Neural cell (in vitro differentiated cells): ENCODE data around the gene IQSEC2. TPM values are rescaled to one million over a fixed set of nuclear protein-coding genes. Genes with fewer than 3 reads are reported as not detected.

ENCODE experiments used
- H2AFZ ChIP-seq: fragments of 200-600, 300-800 bp; sonication (generic), shearing (Covaris generic); 2 replicates; pipeline ENCODE4 v1.6.0; 2014; ENCODE audit warnings: low read depth, mild to moderate bottlenecking, antibody characterized with exemption, low read length, moderate library complexity
- H3F3A ChIP-seq: fragments of 200-600 bp; shearing (Covaris generic); 2 replicates; pipeline ENCODE4 v1.6.1; 2016; ENCODE audit warnings: mild to moderate bottlenecking, moderate library complexity, mixed read lengths, antibody characterized with exemption, low read length; ENCODE audit not compliant: insufficient read depth, poor library complexity, severe bottlenecking
- H3K27ac ChIP-seq: fragments of 200-600, 300-800 bp; sonication (generic), shearing (Covaris generic); 2 replicates; pipeline ENCODE4 v1.5.1; 2014; ENCODE audit warnings: mild to moderate bottlenecking, low read length, moderate library complexity
- H3K27me3 ChIP-seq: fragments of 300-800, 200-600 bp; sonication (generic), shearing (Covaris generic); 2 replicates; pipeline ENCODE4 v1.6.0; 2014; ENCODE audit warnings: mild to moderate bottlenecking, low read depth, low read length, moderate library complexity; ENCODE audit not compliant: insufficient read depth
- H3K36me3 ChIP-seq: fragments of 300-800, 200-600 bp; sonication (generic), shearing (Covaris generic); 2 replicates; pipeline ENCODE4 v1.5.1; 2014; ENCODE audit warnings: mild to moderate bottlenecking, antibody characterized with exemption, low read length, moderate library complexity; ENCODE audit not compliant: insufficient read depth
- H3K4me2 ChIP-seq: fragments of 300-800, 200-600 bp; sonication (generic), shearing (Covaris generic); 2 replicates; pipeline ENCODE4 v1.6.0; 2014; ENCODE audit warnings: mild to moderate bottlenecking, low read length
- H3K4me3 ChIP-seq: fragments of 300-800, 200-600 bp; sonication (generic), shearing (Covaris generic); 2 replicates; pipeline ENCODE4 v1.5.1; 2014; ENCODE audit warnings: mild to moderate bottlenecking, low read length, moderate library complexity
- H3K79me2 ChIP-seq: fragments of 200-600 bp; shearing (Covaris generic); replicated peaks from 2 replicates; pipeline ENCODE4 v1.6.0; 2014; ENCODE audit warnings: mild to moderate bottlenecking, low read length, moderate library complexity; ENCODE audit not compliant: insufficient read depth
- H3K9ac ChIP-seq: fragments of 300-800, 200-600 bp; sonication (generic), shearing (Covaris generic); 2 replicates; pipeline ENCODE4 v1.6.1; 2016; ENCODE audit warnings: mild to moderate bottlenecking, low read length, mixed read lengths
- H3K9me2 ChIP-seq: fragments of 200-600 bp; shearing (Covaris generic); 2 replicates; pipeline ENCODE4 v1.6.1; 2016; ENCODE audit warnings: mild to moderate bottlenecking, low read length, mixed read lengths; ENCODE audit not compliant: insufficient read depth
- H3K9me3 ChIP-seq: fragments of 200-600, 300-800 bp; sonication (generic), shearing (Covaris generic); 2 replicates; pipeline ENCODE4 v1.6.1; 2016; ENCODE audit warnings: mild to moderate bottlenecking, mixed run types, low read length, moderate library complexity, mixed read lengths
- H4K20me1 ChIP-seq: fragments of 200-600 bp; shearing (Covaris generic); 2 replicates; pipeline ENCODE4 v1.6.1; 2016; ENCODE audit warnings: mild to moderate bottlenecking, mixed run types; ENCODE audit not compliant: insufficient read depth
- EP300 ChIP-seq: fragments of 450-650 bp; conservative IDR thresholded peaks from 2 replicates; pipeline ENCODE4 v1.6.1; 2014; ENCODE audit warnings: antibody characterized with exemption, mild to moderate bottlenecking, moderate library complexity; ENCODE audit not compliant: poor library complexity, severe bottlenecking
- EZH2 ChIP-seq: fragments of 200-600, 300-800 bp; shearing (Covaris generic), sonication (generic); IDR thresholded peaks from 2 replicates; pipeline ENCODE4 v1.6.1; 2014; ENCODE audit warnings: antibody characterized with exemption, low read length, borderline replicate concordance, mild to moderate bottlenecking; ENCODE audit not compliant: insufficient read depth, poor library complexity, severe bottlenecking
- MXI1 ChIP-seq: fragments of 450-650 bp; conservative IDR thresholded peaks from 2 replicates; pipeline ENCODE4 v1.6.1; 2014; ENCODE audit warnings: antibody characterized with exemption, mild to moderate bottlenecking; ENCODE audit not compliant: poor library complexity, severe bottlenecking
- POLR2AphosphoS5 ChIP-seq: IDR thresholded peaks from 2 replicates; pipeline ENCODE4 v1.6.1; 2012
- RAD21 ChIP-seq: fragments of 450-650 bp; conservative IDR thresholded peaks from 2 replicates; pipeline ENCODE4 v1.6.1; 2014; ENCODE audit warnings: antibody characterized with exemption, mild to moderate bottlenecking, moderate library complexity
- REST ChIP-seq: IDR thresholded peaks from 2 replicates; pipeline ENCODE4 v1.6.1; 2012; ENCODE audit warnings: borderline replicate concordance
- SMC3 ChIP-seq: fragments of 450-650 bp; conservative IDR thresholded peaks from 2 replicates; pipeline ENCODE4 v1.6.1; 2014; ENCODE audit warnings: antibody characterized with exemption, mild to moderate bottlenecking, moderate library complexity; ENCODE audit not compliant: poor library complexity
- TAF1 ChIP-seq: IDR thresholded peaks from 2 replicates; pipeline ENCODE4 v1.6.1; 2012; ENCODE audit warnings: low read depth
- polyA plus RNA-seq: library from polyadenylated mRNA; depleted of rRNA; stranded (reverse); fragments of >200 nt; gene quantifications from 2 replicates; pipeline ENCODE4 v1.2.3, GENCODE V29; 2014
- TF ChIP-seq, protein P1 (sequence below): fragments of 450-650 bp; IDR thresholded peaks from 2 replicates; pipeline ENCODE4 v1.5.1; 2014; ENCODE audit warnings: antibody characterized with exemption, mild to moderate bottlenecking, moderate library complexity; ENCODE audit not compliant: poor library complexity, severe bottlenecking

IQSEC2 gene
- polyA plus RNA-seq, 1 donor from 2014 or later: 2.4 TPM

- TF ChIP-seq RAD21: no peak
- no peak for TF ChIP-seq MXI1
- no peak for TF ChIP-seq EZH2
- TF ChIP-seq, protein P1, sequence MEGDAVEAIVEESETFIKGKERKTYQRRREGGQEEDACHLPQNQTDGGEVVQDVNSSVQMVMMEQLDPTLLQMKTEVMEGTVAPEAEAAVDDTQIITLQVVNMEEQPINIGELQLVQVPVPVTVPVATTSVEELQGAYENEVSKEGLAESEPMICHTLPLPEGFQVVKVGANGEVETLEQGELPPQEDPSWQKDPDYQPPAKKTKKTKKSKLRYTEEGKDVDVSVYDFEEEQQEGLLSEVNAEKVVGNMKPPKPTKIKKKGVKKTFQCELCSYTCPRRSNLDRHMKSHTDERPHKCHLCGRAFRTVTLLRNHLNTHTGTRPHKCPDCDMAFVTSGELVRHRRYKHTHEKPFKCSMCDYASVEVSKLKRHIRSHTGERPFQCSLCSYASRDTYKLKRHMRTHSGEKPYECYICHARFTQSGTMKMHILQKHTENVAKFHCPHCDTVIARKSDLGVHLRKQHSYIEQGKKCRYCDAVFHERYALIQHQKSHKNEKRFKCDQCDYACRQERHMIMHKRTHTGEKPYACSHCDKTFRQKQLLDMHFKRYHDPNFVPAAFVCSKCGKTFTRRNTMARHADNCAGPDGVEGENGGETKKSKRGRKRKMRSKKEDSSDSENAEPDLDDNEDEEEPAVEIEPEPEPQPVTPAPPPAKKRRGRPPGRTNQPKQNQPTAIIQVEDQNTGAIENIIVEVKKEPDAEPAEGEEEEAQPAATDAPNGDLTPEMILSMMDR: no peak
- TF ChIP-seq TAF1: no peak
- no peak for TF ChIP-seq POLR2AphosphoS5
- TF ChIP-seq REST: no peak
- no peak for TF ChIP-seq SMC3
- no peak for TF ChIP-seq EP300
- Histone ChIP-seq H3K9me2 (no peaks in the 10 kb centered on the region), H3K36me3 (no peaks in the 10 kb centered on the region), H2AFZ (no peak overlapping the region), H4K20me1 (no peaks in the 10 kb centered on the region), H3K4me3 (no peak overlapping the region), H3K27ac (no peak overlapping the region), H3K9me3 (no peaks in the 10 kb centered on the region), H3K27me3 (no peaks in the 10 kb centered on the region), H3F3A (no peaks in the 10 kb centered on the region), H3K4me2 (no peak overlapping the region), H3K79me2 (no peaks in the 10 kb centered on the region), H3K9ac (no peak overlapping the region)
Measured at GRCh38 chrX:53233536-53233935, 47.8 kb downstream of the IQSEC2 start.

DNA sequence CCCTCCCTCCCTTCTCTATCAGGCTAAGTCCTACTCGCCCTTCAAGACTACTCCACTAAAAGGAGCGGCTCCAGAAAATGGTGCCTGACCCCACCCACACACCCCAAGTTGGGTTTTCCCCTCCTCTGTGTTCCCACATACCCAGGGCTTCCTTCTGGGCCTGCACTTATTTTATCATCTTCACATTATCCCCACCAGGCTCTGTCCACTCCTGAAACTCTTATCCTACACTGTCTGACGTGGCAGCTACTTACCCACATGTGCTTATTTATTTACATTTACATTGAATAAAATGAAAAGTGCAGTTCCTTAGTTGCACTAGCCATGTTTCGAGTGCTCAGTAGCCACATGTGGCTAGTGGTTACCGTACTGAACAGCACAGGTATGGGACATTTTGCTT lies 51.3 kb downstream of the IQSEC2 start:
- no peaks in the 10 kb centered on the region for H3K9me2 ChIP-seq
- H3K79me2 ChIP-seq: no peaks in the 10 kb centered on the region
- H3K27me3 ChIP-seq: no peaks in the 10 kb centered on the region
- no peaks in the 10 kb centered on the region for H4K20me1 ChIP-seq
- no peaks in the 10 kb centered on the region for H3F3A ChIP-seq
- no peak overlapping the region for H3K9ac ChIP-seq
- TF ChIP-seq, protein P1: no peak
- TF ChIP-seq EZH2: no peak
- TF ChIP-seq MXI1: no peak
- TF ChIP-seq TAF1: no peak
- TF ChIP-seq SMC3: no peak
- no peak for TF ChIP-seq POLR2AphosphoS5
- no peak for TF ChIP-seq RAD21
- no peak for TF ChIP-seq REST
- no peak for TF ChIP-seq EP300
- no peak overlapping the region for H3K4me2 ChIP-seq
- no peak overlapping the region for H2AFZ ChIP-seq
- no peak overlapping the region for H3K27ac ChIP-seq
- no peaks in the 10 kb centered on the region for H3K36me3 ChIP-seq
- no peaks in the 10 kb centered on the region for H3K9me3 ChIP-seq
- H3K4me3 ChIP-seq: no peak overlapping the region
